Endothelial cell of umbilical vein (primary cell): ENCODE results near the gene FUT7. TPM values are rescaled to one million over a fixed set of nuclear protein-coding genes. Genes with fewer than 3 reads are reported as not detected.

Source experiments
- BruUV-seq: library from RNA; stranded (reverse); fragments of 400-500 nt; replicated peaks from 2 replicates; lab custom pipeline; 2021; lab: Mats Ljungman, UMichigan
- CTCF ChIA-PET: fragments of 300-600, 350-600 bp; sonication (Branson Sonifier 250); formaldehyde crosslinking; loops from one replicate; lab custom pipeline; 2021; ENCODE audit warnings: antibody characterized with exemption, inconsistent platforms; lab: Charles Lee
- POLR2A ChIA-PET: fragments of 300-600, 350-600 bp; sonication (Branson Sonifier 250); formaldehyde crosslinking; loops from one replicate; lab custom pipeline; 2021; ENCODE audit warnings: antibody characterized with exemption, inconsistent platforms; lab: Charles Lee
- DNase-seq: peaks from one replicate; pipeline ENCODE4 v3.0.0-alpha.2; 2011; ENCODE audit warnings: low read depth, low spot score
- FAIRE-seq: peaks from 2 replicates; lab custom pipeline; 2011; peaks lifted over from hg19 to GRCh38; lab: Jason Lieb, UNC
- H2AFZ ChIP-seq: 2 replicates; pipeline ENCODE4 v1.6.0; 2012; ENCODE audit warnings: low read depth, low read length, control low read depth, inconsistent platforms
- H3K27ac ChIP-seq: 2 replicates; pipeline ENCODE4 v1.5.1; 2011; ENCODE audit warnings: low read depth, mild to moderate bottlenecking, control low read depth, low read length, moderate library complexity; ENCODE audit not compliant: insufficient read depth
- H3K27me3 ChIP-seq, 2 experiments: 2 replicates each; pipeline versions ENCODE4 v1.6.0 to v1.6.1; 2011; ENCODE audit warnings: low read length in 2 of 2, mixed read lengths in 1 of 2; ENCODE audit not compliant: control insufficient read depth in 2 of 2, insufficient read depth in 2 of 2
- H3K36me3 ChIP-seq, 2 experiments: 2 replicates in 1 of 2; 3 replicates in 1 of 2; pipeline ENCODE4 v1.5.1; 2011; ENCODE audit warnings: low read length in 2 of 2, mild to moderate bottlenecking in 1 of 2, moderate library complexity in 1 of 2; ENCODE audit not compliant: control insufficient read depth in 2 of 2, insufficient read depth in 2 of 2; ENCODE audit errors: extremely low read depth in 1 of 2
- H3K4me1 ChIP-seq: 3 replicates; pipeline ENCODE4 v1.5.1; 2011; ENCODE audit warnings: mild to moderate bottlenecking, low read length; ENCODE audit not compliant: control insufficient read depth, insufficient read depth; ENCODE audit errors: extremely low read depth
- H3K4me2 ChIP-seq: 2 replicates; pipeline ENCODE4 v1.6.1; 2011; ENCODE audit warnings: low read length, control low read depth, mixed read lengths; ENCODE audit not compliant: insufficient read depth
- H3K4me3 ChIP-seq, 3 experiments: fragments of 200-600 bp in 1 of 3; sonication (generic), shearing (Covaris generic) in 1 of 3; replicated peaks in 1 of 3; 2 replicates each; pipeline ENCODE4 v1.5.1; 2011 to 2016; ENCODE audit warnings: control low read depth in 3 of 3, low read length in 3 of 3, mild to moderate bottlenecking in 2 of 3, inconsistent platforms in 1 of 3, low read depth in 1 of 3, moderate library complexity in 1 of 3; ENCODE audit not compliant: insufficient read depth in 1 of 3
- H3K79me2 ChIP-seq: 2 replicates; pipeline ENCODE4 v1.6.0; 2012; ENCODE audit warnings: low read length, inconsistent platforms; ENCODE audit not compliant: control insufficient read depth, insufficient read depth
- H3K9ac ChIP-seq: replicated peaks from 2 replicates; pipeline ENCODE3; 2011; ENCODE audit warnings: low read length, control low read depth; ENCODE audit not compliant: insufficient read depth; ENCODE audit errors: extremely low read depth
- H3K9me1 ChIP-seq: replicated peaks from 3 replicates; pipeline ENCODE4 v1.6.0; 2011; ENCODE audit warnings: mild to moderate bottlenecking, low read length; ENCODE audit not compliant: control insufficient read depth, insufficient read depth; ENCODE audit errors: extremely low read depth
- H3K9me3 ChIP-seq: replicated peaks from 2 replicates; pipeline ENCODE4 v1.5.1; 2012; ENCODE audit warnings: low read length, inconsistent platforms; ENCODE audit not compliant: control insufficient read depth, insufficient read depth
- H4K20me1 ChIP-seq: replicated peaks from 2 replicates; pipeline ENCODE3; 2011; ENCODE audit warnings: mild to moderate bottlenecking, low read length; ENCODE audit not compliant: control insufficient read depth, insufficient read depth; ENCODE audit errors: extremely low read depth
- CTCF ChIP-seq, 2 donors: IDR thresholded peaks; 1 replicate in 1 of 2; 2 replicates in 1 of 2; pipeline ENCODE4 v1.5.1; 2011; ENCODE audit warnings: low read length in 2 of 2, mild to moderate bottlenecking in 2 of 2, moderate library complexity in 2 of 2, control low read depth in 1 of 2, inconsistent platforms in 1 of 2, low read depth in 1 of 2; ENCODE audit not compliant: insufficient read depth in 1 of 2; ENCODE audit errors: extremely low read depth in 1 of 2
- FOS ChIP-seq: IDR thresholded peaks from 2 replicates; pipeline ENCODE4 v1.6.1; 2011; ENCODE audit warnings: mild to moderate bottlenecking, low read length, moderate library complexity, borderline replicate concordance; ENCODE audit not compliant: insufficient read depth
- GATA2 ChIP-seq: IDR thresholded peaks from 2 replicates; pipeline ENCODE4 v1.7.0; 2011; ENCODE audit warnings: low read depth, mild to moderate bottlenecking, moderate library complexity, mixed read lengths, low read length; ENCODE audit not compliant: insufficient read length, insufficient read depth
- JUN ChIP-seq: IDR thresholded peaks from 2 replicates; pipeline ENCODE4 v1.6.1; 2011; ENCODE audit warnings: borderline replicate concordance, low read depth; ENCODE audit not compliant: insufficient read length, insufficient read depth
- MAX ChIP-seq: IDR thresholded peaks from 2 replicates; pipeline ENCODE4 v1.6.1; 2011; ENCODE audit not compliant: insufficient read depth, insufficient read length
- POLR2AphosphoS5 ChIP-seq: IDR thresholded peaks from 2 replicates; pipeline ENCODE4 v1.6.1; 2012; ENCODE audit warnings: low read depth, mild to moderate bottlenecking, control low read depth, low read length, moderate library complexity; ENCODE audit not compliant: insufficient read depth
- dilution Hi-C: fragments of 300-500 bp; cut with MboI; formaldehyde crosslinking; loops from one replicate; pipeline ENCODE4 v1.15.0; 2019; ENCODE audit warnings: low sequenced_read_pairs; ENCODE audit not compliant: extremely low pct_ligation_motif_present
- intact Hi-C: fragments of 100-400 bp; cut with micrococcal nuclease; formaldehyde crosslinking; loops from one replicate; pipeline ENCODE4 v1.10.0; 2022
- polyA plus RNA-seq, 4 experiments: library from polyadenylated mRNA; depleted of rRNA in 3 of 4; stranded (reverse) in 3 of 4; unstranded in 1 of 4; fragments of >200 nt; gene quantifications; 2 replicates each; pipeline versions ENCODE4 v1.2.1 to v1.2.3, GENCODE V29; 2011 to 2012; ENCODE audit warnings: missing spikeins in 1 of 4
- total RNA-seq: library from RNA; stranded (reverse); gene quantifications from 2 replicates; pipeline ENCODE4 v1.2.3, GENCODE V29; 2021

FUT7 gene
- total and polyA plus RNA-seq, 2 donors (not counting 3 experiments of a cell fraction or from before 2014, with no cell fraction given): not detected

- no TSS peak for BruUV-seq
Observed at GRCh38 chr9:137042751-137043727, 11.2 kb upstream of the FUT7 start.

More at GRCh38 chr9:137042751-137043727, 11.2 kb upstream of the FUT7 start:
- CTCF ChIA-PET: interaction anchor here (4.9 to 5.2 kb wide), 2 partner anchors 7 to 14 kb away, joined by 27 to 58 read pairs; no protein-coding TSS in a partner anchor
- Histone ChIP-seq H3K4me2 (peak overlapping the region; percentile 24), H3K9ac (no peak overlapping the region), H3K9me1 (no peaks in the 10 kb centered on the region), H3K36me3 (peaks cover 0 to 17% of the 10 kb centered on the region in 2 experiments), H3K27me3 (no peaks in the 10 kb centered on the region), H3K4me3 (no peak overlapping the region), H3K79me2 (peaks cover 33% of the 10 kb centered on the region), H4K20me1 (no peaks in the 10 kb centered on the region), H2AFZ (no peak overlapping the region), H3K27ac (no peak overlapping the region), H3K4me1 (peaks cover 41% of the 10 kb centered on the region), H3K9me3 (no peaks in the 10 kb centered on the region)
- DNase-seq: no peak
- no peak for TF ChIP-seq POLR2AphosphoS5
- no peak for TF ChIP-seq GATA2
- TF ChIP-seq FOS: no peak
- TF ChIP-seq MAX: no peak
- no peak for TF ChIP-seq CTCF (IDR thresholded peaks at IDR 0.05; ENCODE audit: extremely low read depth in 1 of 2, insufficient read depth in 1 of 2, low read depth in 1 of 2, low read length in 2 of 2)
- TF ChIP-seq JUN: no peak
- POLR2A ChIA-PET: interaction anchor here (0.7 kb wide), 1 partner anchor 253 kb away, joined by 3 read pairs; no protein-coding TSS in a partner anchor
- intact Hi-C loops (no loop called here), dilution Hi-C loops (no loop called here)
- peak; percentile 46 for FAIRE-seq
